CD1c-positive myeloid dendritic cell (primary cell): ENCODE results near the gene RIGI.
"Not testable (repeated sequence)": the region's sequence is repeated elsewhere in the genome, so short reads cannot be mapped to it uniquely, and the experiment has no call there.

Experiments used
- DNase-seq: peaks from one replicate; pipeline ENCODE4 v3.0.0-alpha.2; 2016; ENCODE audit errors: extremely low spot score

The RIGI gene

GRCh38 chr9:32526707-32527048, 682 bp upstream of the RIGI start:
- DNase-seq: no peak

- DNase-seq: no peak
Observed at GRCh38 chr9:32525709-32526030, 326 bp downstream of the RIGI start.

GRCh38 chr9:32524892-32525708, 896 bp downstream of the RIGI start:
- DNase-seq: peak; percentile 28

- not testable (repeated sequence) for DNase-seq
Observed at GRCh38 chr9:32524558-32524891, 1.5 kb downstream of the RIGI start.

GRCh38 chr9:32523910-32524309, 2.1 kb downstream of the RIGI start:
- no peak for DNase-seq

- DNase-seq: no peak
Observed at GRCh38 chr9:32518276-32518675, 7.7 kb downstream of the RIGI start.

- DNase-seq: no peak
Observed at GRCh38 chr9:32516241-32516640, 9.8 kb downstream of the RIGI start.

GRCh38 chr9:32508728-32509127, 17.3 kb downstream of the RIGI start:
- DNase-seq: no peak

GRCh38 chr9:32503008-32503407, 23.0 kb downstream of the RIGI start:
- DNase-seq: no peak

- no peak for DNase-seq
Observed at GRCh38 chr9:32502464-32502863, 23.5 kb downstream of the RIGI start.

- DNase-seq: no peak
Observed at GRCh38 chr9:32501868-32502267, 24.1 kb downstream of the RIGI start.

GRCh38 chr9:32500768-32501167, 25.2 kb downstream of the RIGI start:
- DNase-seq: no peak

- no peak for DNase-seq
Observed at GRCh38 chr9:32497921-32498320, 28.1 kb downstream of the RIGI start.

- no peak for DNase-seq
Observed at GRCh38 chr9:32490601-32491000, 35.4 kb downstream of the RIGI start.

- no peak for DNase-seq
Observed at GRCh38 chr9:32487981-32488380, 38.0 kb downstream of the RIGI start.

- no peak for DNase-seq
Observed at GRCh38 chr9:32486839-32487562, 39.0 kb downstream of the RIGI start.

- DNase-seq: no peak
Observed at GRCh38 chr9:32483343-32483742, 42.7 kb downstream of the RIGI start.
